ENCODE results near the gene DNM3. TPM values are rescaled to one million over a fixed set of nuclear protein-coding genes. Genes with fewer than 3 reads are reported as not detected.

DNM3 gene
- polyA plus RNA-seq, 1 of the 3 experiments (the other 2 are of a cell fraction): 0.43 TPM

DNA sequence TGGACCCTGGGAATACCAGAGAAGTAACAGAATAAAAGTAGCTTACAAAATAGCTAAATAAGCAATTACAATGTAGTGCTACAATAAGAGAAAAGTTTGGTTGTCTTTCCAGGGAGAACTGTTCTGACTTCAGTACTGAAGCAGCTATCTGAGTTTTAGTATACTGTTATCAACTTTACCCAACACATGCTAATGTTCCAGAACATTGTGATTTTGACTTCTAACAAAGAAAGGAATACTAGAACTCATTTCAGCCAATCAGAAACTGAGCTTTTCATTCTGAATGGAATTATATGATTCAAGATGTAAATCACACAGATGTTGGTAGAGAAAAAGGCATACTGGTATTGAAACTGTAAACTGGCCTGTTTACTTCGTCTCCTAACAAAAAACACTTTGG lies 579.1 kb downstream of the DNM3 start, which contains the start of gene C1orf105:
Gene C1orf105 (plus strand): TSS at position 301 of the 400 bp plus-strand sequence. CDS start 201 bp downstream, outside the sequence.
- Histone ChIP-seq H3K4me3 (ENCODE audit: low read depth in 2 of 2, low read length in 1 of 2) (no peak within 1 kb of the TSS), H3K36me3 (replicated peaks in 1 of 2; ENCODE audit: control insufficient read depth in 1 of 2, insufficient read depth in 2 of 2, low read length in 1 of 2) (no peaks in the 10 kb centered on the region), H3K4me1 (ENCODE audit: control insufficient read depth in 1 of 2, insufficient read depth in 2 of 2, low read depth in 1 of 2, low read length in 1 of 2) (no peaks in the 10 kb centered on the region; a peak in 1 of 4 replicates), H3K9me2 (no peaks in the 10 kb centered on the region), H2AFZ (ENCODE audit: low read depth) (no peak within 1 kb of the TSS), H3K9me3 (no peaks in the 10 kb centered on the region), H3K79me2 (ENCODE audit: insufficient read depth) (no peaks in the 10 kb centered on the region), H3F3A (replicated peaks; ENCODE audit: insufficient read depth) (peaks cover 8% of the 10 kb centered on the region), H3K27me3 (ENCODE audit: insufficient read depth) (no peaks in the 10 kb centered on the region), H4K20me1 (ENCODE audit: insufficient read depth) (no peaks in the 10 kb centered on the region), H3K9ac (no peak within 1 kb of the TSS), H3K27ac (ENCODE audit: low read depth in 2 of 2, low read length in 1 of 2) (no peak within 1 kb of the TSS), H3K4me2 (no peak within 1 kb of the TSS)
- ChIA-PET CTCF (interaction anchor here (1.0 to 2.8 kb wide), 4 partner anchors 9 to 331 kb away, joined by 3 to 16 read pairs (median 6); no protein-coding TSS in a partner anchor), POLR2A (no interaction called here)
- 67% methylated on average over 1 of the region's 1 CpG for WGBS (ENCODE audit: low lambda C conversion rate)
- DNase-seq: no peak
- TF ChIP-seq EP300 (IDR thresholded peaks at IDR 0.05; ENCODE audit: borderline replicate concordance in 1 of 2, low read depth in 1 of 2, low read length in 1 of 2) (no peak), TCF12 (IDR thresholded peaks at IDR 0.05) (no peak), FOXM1 (IDR thresholded peaks at IDR 0.05; ENCODE audit: low read depth) (no peak)
- TF ChIP-seq, protein P1, sequence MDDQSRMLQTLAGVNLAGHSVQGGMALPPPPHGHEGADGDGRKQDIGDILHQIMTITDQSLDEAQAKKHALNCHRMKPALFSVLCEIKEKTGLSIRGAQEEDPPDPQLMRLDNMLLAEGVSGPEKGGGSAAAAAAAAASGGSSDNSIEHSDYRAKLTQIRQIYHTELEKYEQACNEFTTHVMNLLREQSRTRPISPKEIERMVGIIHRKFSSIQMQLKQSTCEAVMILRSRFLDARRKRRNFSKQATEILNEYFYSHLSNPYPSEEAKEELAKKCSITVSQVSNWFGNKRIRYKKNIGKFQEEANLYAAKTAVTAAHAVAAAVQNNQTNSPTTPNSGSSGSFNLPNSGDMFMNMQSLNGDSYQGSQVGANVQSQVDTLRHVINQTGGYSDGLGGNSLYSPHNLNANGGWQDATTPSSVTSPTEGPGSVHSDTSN (IDR thresholded peaks at IDR 0.05): no peak

DNA sequence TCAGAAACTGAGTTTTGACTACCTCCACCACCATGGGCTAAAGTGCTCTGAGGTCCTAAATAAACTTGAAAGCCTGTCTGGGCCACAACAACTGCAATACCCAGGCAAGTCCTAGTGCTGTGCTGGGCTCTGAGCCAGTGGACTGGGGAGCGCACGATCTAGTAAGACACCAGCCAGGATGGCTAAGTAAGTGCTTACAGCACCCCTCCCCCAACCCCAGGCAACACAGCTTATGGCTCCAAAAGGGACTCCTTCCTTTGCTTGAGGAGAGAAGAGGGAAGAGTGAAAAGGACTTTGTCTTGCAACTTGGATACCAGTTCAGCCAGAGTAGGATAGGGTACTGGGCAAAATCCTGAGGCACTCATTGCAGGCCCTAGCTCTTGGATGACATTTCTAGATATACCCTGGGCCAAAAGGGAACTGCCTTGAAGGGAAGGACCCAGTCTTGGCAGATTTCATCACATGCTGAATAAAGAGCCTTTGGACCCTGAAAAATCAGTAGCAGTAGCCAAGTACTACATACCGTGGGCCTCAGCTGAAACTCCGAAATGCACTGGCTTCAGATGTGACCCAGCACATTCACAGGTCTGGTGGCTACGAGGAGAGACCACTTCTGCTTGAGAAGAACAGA lies 580.8 kb downstream of the DNM3 start:
- no peaks in the 10 kb centered on the region for H3K27me3 ChIP-seq (ENCODE audit: insufficient read depth)
- no peaks in the 10 kb centered on the region for H3K79me2 ChIP-seq (ENCODE audit: insufficient read depth)
- H3K9ac ChIP-seq: no peak overlapping the region
- TF ChIP-seq EZH2phosphoT487 (IDR thresholded peaks at IDR 0.05; ENCODE audit: borderline replicate concordance, low read depth) (no peak), FOXM1 (IDR thresholded peaks at IDR 0.05; ENCODE audit: low read depth) (no peak), JUND (IDR thresholded peaks at IDR 0.05) (no peak), SIN3A (IDR thresholded peaks at IDR 0.05; ENCODE audit: borderline replicate concordance, low read depth, low read length) (no peak), SMC3 (IDR thresholded peaks at IDR 0.05; ENCODE audit: low read depth, low read length) (no peak), MXI1 (IDR thresholded peaks at IDR 0.05; ENCODE audit: low read depth, low read length) (no peak), ELF1 (IDR thresholded peaks at IDR 0.05) (no peak), MEF2A (IDR thresholded peaks at IDR 0.05; ENCODE audit: borderline replicate concordance, low read depth) (no peak)
- TF ChIP-seq, protein P2, sequence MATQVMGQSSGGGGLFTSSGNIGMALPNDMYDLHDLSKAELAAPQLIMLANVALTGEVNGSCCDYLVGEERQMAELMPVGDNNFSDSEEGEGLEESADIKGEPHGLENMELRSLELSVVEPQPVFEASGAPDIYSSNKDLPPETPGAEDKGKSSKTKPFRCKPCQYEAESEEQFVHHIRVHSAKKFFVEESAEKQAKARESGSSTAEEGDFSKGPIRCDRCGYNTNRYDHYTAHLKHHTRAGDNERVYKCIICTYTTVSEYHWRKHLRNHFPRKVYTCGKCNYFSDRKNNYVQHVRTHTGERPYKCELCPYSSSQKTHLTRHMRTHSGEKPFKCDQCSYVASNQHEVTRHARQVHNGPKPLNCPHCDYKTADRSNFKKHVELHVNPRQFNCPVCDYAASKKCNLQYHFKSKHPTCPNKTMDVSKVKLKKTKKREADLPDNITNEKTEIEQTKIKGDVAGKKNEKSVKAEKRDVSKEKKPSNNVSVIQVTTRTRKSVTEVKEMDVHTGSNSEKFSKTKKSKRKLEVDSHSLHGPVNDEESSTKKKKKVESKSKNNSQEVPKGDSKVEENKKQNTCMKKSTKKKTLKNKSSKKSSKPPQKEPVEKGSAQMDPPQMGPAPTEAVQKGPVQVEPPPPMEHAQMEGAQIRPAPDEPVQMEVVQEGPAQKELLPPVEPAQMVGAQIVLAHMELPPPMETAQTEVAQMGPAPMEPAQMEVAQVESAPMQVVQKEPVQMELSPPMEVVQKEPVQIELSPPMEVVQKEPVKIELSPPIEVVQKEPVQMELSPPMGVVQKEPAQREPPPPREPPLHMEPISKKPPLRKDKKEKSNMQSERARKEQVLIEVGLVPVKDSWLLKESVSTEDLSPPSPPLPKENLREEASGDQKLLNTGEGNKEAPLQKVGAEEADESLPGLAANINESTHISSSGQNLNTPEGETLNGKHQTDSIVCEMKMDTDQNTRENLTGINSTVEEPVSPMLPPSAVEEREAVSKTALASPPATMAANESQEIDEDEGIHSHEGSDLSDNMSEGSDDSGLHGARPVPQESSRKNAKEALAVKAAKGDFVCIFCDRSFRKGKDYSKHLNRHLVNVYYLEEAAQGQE (IDR thresholded peaks at IDR 0.05; ENCODE audit: low read depth, low read length): no peak
- TF ChIP-seq, protein P3, sequence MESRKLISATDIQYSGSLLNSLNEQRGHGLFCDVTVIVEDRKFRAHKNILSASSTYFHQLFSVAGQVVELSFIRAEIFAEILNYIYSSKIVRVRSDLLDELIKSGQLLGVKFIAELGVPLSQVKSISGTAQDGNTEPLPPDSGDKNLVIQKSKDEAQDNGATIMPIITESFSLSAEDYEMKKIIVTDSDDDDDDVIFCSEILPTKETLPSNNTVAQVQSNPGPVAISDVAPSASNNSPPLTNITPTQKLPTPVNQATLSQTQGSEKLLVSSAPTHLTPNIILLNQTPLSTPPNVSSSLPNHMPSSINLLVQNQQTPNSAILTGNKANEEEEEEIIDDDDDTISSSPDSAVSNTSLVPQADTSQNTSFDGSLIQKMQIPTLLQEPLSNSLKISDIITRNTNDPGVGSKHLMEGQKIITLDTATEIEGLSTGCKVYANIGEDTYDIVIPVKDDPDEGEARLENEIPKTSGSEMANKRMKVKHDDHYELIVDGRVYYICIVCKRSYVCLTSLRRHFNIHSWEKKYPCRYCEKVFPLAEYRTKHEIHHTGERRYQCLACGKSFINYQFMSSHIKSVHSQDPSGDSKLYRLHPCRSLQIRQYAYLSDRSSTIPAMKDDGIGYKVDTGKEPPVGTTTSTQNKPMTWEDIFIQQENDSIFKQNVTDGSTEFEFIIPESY (IDR thresholded peaks at IDR 0.05; ENCODE audit: borderline replicate concordance, low read depth): no peak
- TF ChIP-seq, protein P4, sequence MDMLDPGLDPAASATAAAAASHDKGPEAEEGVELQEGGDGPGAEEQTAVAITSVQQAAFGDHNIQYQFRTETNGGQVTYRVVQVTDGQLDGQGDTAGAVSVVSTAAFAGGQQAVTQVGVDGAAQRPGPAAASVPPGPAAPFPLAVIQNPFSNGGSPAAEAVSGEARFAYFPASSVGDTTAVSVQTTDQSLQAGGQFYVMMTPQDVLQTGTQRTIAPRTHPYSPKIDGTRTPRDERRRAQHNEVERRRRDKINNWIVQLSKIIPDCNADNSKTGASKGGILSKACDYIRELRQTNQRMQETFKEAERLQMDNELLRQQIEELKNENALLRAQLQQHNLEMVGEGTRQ (IDR thresholded peaks at IDR 0.05; ENCODE audit: borderline replicate concordance, low read depth, low read length): no peak
- no peak for DNase-seq
- 86% methylated on average over 5 of the region's 5 CpGs for WGBS (ENCODE audit: low lambda C conversion rate)
- CTCF ChIA-PET: interaction anchor here (0.6 to 2.8 kb wide), 2 partner anchors 23 to 544 kb away, joined by 3 to 16 read pairs; no protein-coding TSS in a partner anchor
- H3K27ac ChIP-seq (ENCODE audit: low read depth in 2 of 2, low read length in 1 of 2): no peak overlapping the region
- H3K36me3 ChIP-seq (replicated peaks in 1 of 2; ENCODE audit: control insufficient read depth in 1 of 2, insufficient read depth in 2 of 2, low read length in 1 of 2): no peaks in the 10 kb centered on the region
- H3F3A ChIP-seq (replicated peaks; ENCODE audit: insufficient read depth): peaks cover 8% of the 10 kb centered on the region
- no peaks in the 10 kb centered on the region for H3K9me2 ChIP-seq
- no peaks in the 10 kb centered on the region for H4K20me1 ChIP-seq (ENCODE audit: insufficient read depth)
- no peaks in the 10 kb centered on the region; a peak in 1 of 4 replicates for H3K4me1 ChIP-seq (ENCODE audit: control insufficient read depth in 1 of 2, insufficient read depth in 2 of 2, low read depth in 1 of 2, low read length in 1 of 2)
- no peak overlapping the region for H3K4me2 ChIP-seq
- POLR2A ChIA-PET: no interaction called here
- H3K9me3 ChIP-seq: no peaks in the 10 kb centered on the region
- no peak overlapping the region for H2AFZ ChIP-seq (ENCODE audit: low read depth)
- H3K4me3 ChIP-seq (ENCODE audit: low read depth in 2 of 2, low read length in 1 of 2): no peak overlapping the region
